Adrenal gland (tissue), 12 donors: Measurements from ENCODE around the gene MAEA. TPM values are rescaled to one million over a fixed set of nuclear protein-coding genes. Genes with fewer than 3 reads are reported as not detected.

Experiments used
- DNase-seq, 7 donors: peaks; one replicate each; pipeline ENCODE4 v3.0.0-alpha.2; 2019 to 2020
- H3K27ac ChIP-seq, 5 donors: fragments of 200-600 bp; sonication (generic) in 4 of 5; 1 replicate in 3 of 5; 2 replicates in 2 of 5; pipeline versions ENCODE4 v1.5.1 to v1.8.0; 2016 to 2020; ENCODE audit warnings: mild to moderate bottlenecking in 1 of 5
- H3K27me3 ChIP-seq: fragments of 200-600 bp; 2 replicates; pipeline ENCODE4 v1.8.0; 2021
- H3K36me3 ChIP-seq, 2 donors: fragments of 200-600 bp; replicated peaks in 1 of 2; 1 replicate in 1 of 2; 2 replicates in 1 of 2; pipeline versions ENCODE4 v1.5.1 to v1.8.0; 2018 to 2022
- H3K4me1 ChIP-seq, 2 donors: fragments of 200-600 bp; replicated peaks in 1 of 2; 1 replicate in 1 of 2; 2 replicates in 1 of 2; pipeline versions ENCODE4 v1.5.1 to v1.8.0; 2018 to 2021
- H3K4me3 ChIP-seq, 4 donors: fragments of 200-600 bp; sonication (generic) in 3 of 4; one replicate each; pipeline ENCODE4 v1.5.1; 2016 to 2018
- H3K9me3 ChIP-seq, 3 donors: fragments of 200-600 bp; sonication (generic) in 1 of 3; replicated peaks in 1 of 3; 1 replicate in 2 of 3; 2 replicates in 1 of 3; pipeline versions ENCODE4 v1.5.1 to v1.8.0; 2016 to 2021
- POLR2A ChIP-seq, 2 donors: fragments of 450-650 bp; IDR thresholded peaks; one replicate each; pipeline ENCODE4 v1.6.1; 2017; ENCODE audit warnings: antibody characterized with exemption in 2 of 2, mild to moderate bottlenecking in 2 of 2, moderate library complexity in 1 of 2
- WGBS, 4 donors: extraction: QIAGEN DNeasy Blood & Tissue Kit in 2 of 4; methylation state at CpG; one replicate each; pipeline versions ENCODE4 v1.1.5 to v1.1.7; 2013 to 2017; 5-methylcytosine and 5-hydroxymethylcytosine counted together
- intact Hi-C, 2 donors: fragments of 100-400 bp; cut with DNase I; formaldehyde crosslinking; loops; one replicate each; pipeline versions ENCODE4 v1.14.1 to v1.15.0; 2022 to 2023
- polyA plus RNA-seq, 3 donors: library from polyadenylated mRNA; stranded (reverse); fragments of 200-250 nt in 2 of 3; fragments of 350-450 nt in 1 of 3; fragmentation: Illumina TruSeq in 1 of 3; extraction: RNeasy Lipid Tissue Mini Kit (QIAGEN cat#74804) in 1 of 3; gene quantifications; one replicate each; pipeline ENCODE4 v1.2.3, GENCODE V29; 2013 to 2014
- total RNA-seq, 9 donors: library from RNA; depleted of rRNA in 4 of 9; stranded (reverse); fragments of >200 nt in 4 of 9; fragments of 120-200 nt in 1 of 9; fragmentation: NEBNext Ultra II Directional in 1 of 9; extraction: Animal tissue kit (Norgen Biotek cat#: 25700) in 1 of 9; gene quantifications; one replicate each; pipeline versions ENCODE4 v1.1.0 to v1.2.4, GENCODE V29; 2013 to 2023
- TF ChIP-seq, protein P1 (sequence below), 6 experiments: fragments of 450-650 bp in 4 of 6; fragments of 200-600 bp in 2 of 6; sonication (generic) in 1 of 6; IDR thresholded peaks; 1 replicate in 5 of 6; 2 replicates in 1 of 6; pipeline versions ENCODE4 v1.5.1 to v1.8.0; 2016 to 2021; ENCODE audit warnings: antibody characterized with exemption in 6 of 6, mild to moderate bottlenecking in 2 of 6, moderate library complexity in 1 of 6
- donor health status: healthy with polysubstance abuse.
- donor health status: Bipolar disorder and iron deficiency.
- donor health status: DM: yes; HTN: yes; CAD: no.
- donor health status: DM: no; HTN: no; CAD: no.
- donor health status: DM: no; HTN: no; CAD: no.
- donor health status: DM: yes; HTN: yes; CAD: no.

The MAEA gene
- total and polyA plus RNA-seq, 12 donors: 35.6 to 103 (median 75.1) TPM

GRCh38 chr4:1381944-1382541 is 92.4 kb downstream of the MAEA start:
- H3K4me1 ChIP-seq: no peaks in the 10 kb centered on the region
- peak in 1 of 7 donors; percentile 2 for DNase-seq
- no peaks in the 10 kb centered on the region for H3K27me3 ChIP-seq
- no peak for TF ChIP-seq POLR2A (IDR thresholded peaks at IDR 0.05)
- TF ChIP-seq, protein P1, sequence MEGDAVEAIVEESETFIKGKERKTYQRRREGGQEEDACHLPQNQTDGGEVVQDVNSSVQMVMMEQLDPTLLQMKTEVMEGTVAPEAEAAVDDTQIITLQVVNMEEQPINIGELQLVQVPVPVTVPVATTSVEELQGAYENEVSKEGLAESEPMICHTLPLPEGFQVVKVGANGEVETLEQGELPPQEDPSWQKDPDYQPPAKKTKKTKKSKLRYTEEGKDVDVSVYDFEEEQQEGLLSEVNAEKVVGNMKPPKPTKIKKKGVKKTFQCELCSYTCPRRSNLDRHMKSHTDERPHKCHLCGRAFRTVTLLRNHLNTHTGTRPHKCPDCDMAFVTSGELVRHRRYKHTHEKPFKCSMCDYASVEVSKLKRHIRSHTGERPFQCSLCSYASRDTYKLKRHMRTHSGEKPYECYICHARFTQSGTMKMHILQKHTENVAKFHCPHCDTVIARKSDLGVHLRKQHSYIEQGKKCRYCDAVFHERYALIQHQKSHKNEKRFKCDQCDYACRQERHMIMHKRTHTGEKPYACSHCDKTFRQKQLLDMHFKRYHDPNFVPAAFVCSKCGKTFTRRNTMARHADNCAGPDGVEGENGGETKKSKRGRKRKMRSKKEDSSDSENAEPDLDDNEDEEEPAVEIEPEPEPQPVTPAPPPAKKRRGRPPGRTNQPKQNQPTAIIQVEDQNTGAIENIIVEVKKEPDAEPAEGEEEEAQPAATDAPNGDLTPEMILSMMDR (IDR thresholded peaks at IDR 0.05): no peak
- WGBS, 4 donors: 90 to 96% (median 94%) methylated on average over 23 to 24 of the region's 24 CpGs
- H3K27ac ChIP-seq: no peak overlapping the region
- H3K4me3 ChIP-seq: no peak overlapping the region
- intact Hi-C loops: no loop called here
- H3K9me3 ChIP-seq: no peaks in the 10 kb centered on the region
- no peaks in the 10 kb centered on the region for H3K36me3 ChIP-seq

GRCh38 chr4:1382776-1383727 is 93.4 kb downstream of the MAEA start:
- intact Hi-C loops: no loop called here
- H3K4me1 ChIP-seq: no peaks in the 10 kb centered on the region
- no peak for DNase-seq
- 86 to 95% (median 91%) methylated on average over 12 to 27 of the region's 27 CpGs for WGBS, 4 donors
- H3K27me3 ChIP-seq: no peaks in the 10 kb centered on the region
- H3K4me3 ChIP-seq: no peak overlapping the region
- TF ChIP-seq, protein P1 (IDR thresholded peaks at IDR 0.05): no peak
- no peaks in the 10 kb centered on the region for H3K36me3 ChIP-seq
- no peak overlapping the region for H3K27ac ChIP-seq
- no peaks in the 10 kb centered on the region for H3K9me3 ChIP-seq

DNA sequence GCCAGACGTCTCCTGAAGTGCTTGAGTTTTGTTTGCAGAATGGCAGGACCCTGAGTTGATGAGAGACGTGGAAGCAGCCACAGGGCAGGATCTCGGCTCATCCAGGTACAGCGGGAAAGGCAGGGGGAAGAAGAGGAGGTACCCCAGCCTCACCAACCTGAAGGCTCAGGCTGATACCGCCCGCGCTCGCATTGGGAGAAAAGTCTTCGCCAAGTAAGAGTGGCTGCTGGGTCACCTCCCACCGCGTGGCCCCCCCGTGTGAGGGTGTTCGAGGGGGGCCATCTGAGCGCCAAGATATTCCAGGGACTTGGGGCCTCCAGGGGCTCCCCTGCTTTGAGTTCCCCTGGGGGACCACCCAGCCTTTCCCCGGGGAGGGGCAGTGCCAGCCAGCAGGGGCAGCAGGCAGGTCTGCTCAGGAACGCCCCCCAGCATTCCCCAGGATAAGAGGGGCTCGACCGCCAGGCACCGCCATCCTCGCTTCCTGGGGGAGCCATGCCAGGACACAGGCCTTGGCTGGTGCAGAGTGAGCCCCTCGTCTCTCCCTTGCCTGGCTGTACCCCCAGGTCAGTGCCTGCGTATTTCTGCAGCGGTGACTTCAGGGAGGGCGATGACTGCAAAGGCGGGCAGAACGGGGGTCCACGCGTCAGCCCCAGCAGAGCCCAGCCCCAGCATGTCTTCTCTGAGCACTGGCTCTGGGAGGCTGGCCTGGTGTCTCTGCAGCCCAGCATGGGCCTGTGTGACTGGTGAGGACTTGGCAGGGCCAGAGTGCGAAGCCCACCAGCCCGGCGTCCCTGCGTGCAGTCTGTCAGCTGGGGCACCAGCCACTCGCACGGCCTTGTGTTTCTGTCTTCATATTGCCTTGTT is 94.3 kb downstream of the MAEA start:
- Histone ChIP-seq H3K36me3 (no peaks in the 10 kb centered on the region), H3K4me3 (no peak overlapping the region), H3K27ac (no peak overlapping the region), H3K27me3 (no peaks in the 10 kb centered on the region), H3K4me1 (no peaks in the 10 kb centered on the region), H3K9me3 (peaks cover 0 to 3% (median 0%) of the 10 kb centered on the region in 3 donors)
- no peak for DNase-seq
- 91 to 97% (median 93%) methylated on average over 21 to 34 of the region's 34 CpGs for WGBS, 4 donors
- intact Hi-C loops: no loop called here
- no peak for TF ChIP-seq POLR2A (IDR thresholded peaks at IDR 0.05)
- TF ChIP-seq, protein P1 (IDR thresholded peaks at IDR 0.05): no peak
